Measurements from ENCODE around the gene BAZ2B.
A peak's percentile ranks its signal among the peaks of the same experiment; 100 is the strongest.

Gene BAZ2B

GRCh38 chr2:159617646-159618045, 1.3 kb upstream of the BAZ2B start:
- no peak for DNase-seq (ENCODE audit: extremely low read depth in 1 of 2, low read depth in 1 of 2)

GRCh38 chr2:159617100-159617499, 752 bp upstream of the BAZ2B start:
- no peak for DNase-seq (ENCODE audit: extremely low read depth in 1 of 2, low read depth in 1 of 2)

GRCh38 chr2:159615367-159616285, 722 bp downstream of the BAZ2B start:
- peak; percentile 9 to 11 for DNase-seq (ENCODE audit: extremely low read depth in 1 of 2, low read depth in 1 of 2)

GRCh38 chr2:159614534-159615366, 1.6 kb downstream of the BAZ2B start:
- DNase-seq (ENCODE audit: extremely low read depth in 1 of 2, low read depth in 1 of 2) = no peak

GRCh38 chr2:159613651-159614285, 2.6 kb downstream of the BAZ2B start:
- DNase-seq (ENCODE audit: extremely low read depth in 1 of 2, low read depth in 1 of 2) = no peak

GRCh38 chr2:159613091-159613490, 3.3 kb downstream of the BAZ2B start:
- no peak for DNase-seq (ENCODE audit: extremely low read depth in 1 of 2, low read depth in 1 of 2)

- DNase-seq (ENCODE audit: extremely low read depth in 1 of 2, low read depth in 1 of 2) = no peak
Measured at GRCh38 chr2:159612255-159612901, 4.0 kb downstream of the BAZ2B start.

GRCh38 chr2:159609811-159610549, 6.4 kb downstream of the BAZ2B start:
- DNase-seq (ENCODE audit: extremely low read depth in 1 of 2, low read depth in 1 of 2) = no peak

- DNase-seq (ENCODE audit: extremely low read depth in 1 of 2, low read depth in 1 of 2) = no peak
Measured at GRCh38 chr2:159608723-159609308, 7.5 kb downstream of the BAZ2B start.

- DNase-seq (ENCODE audit: extremely low read depth in 1 of 2, low read depth in 1 of 2) = no peak
Measured at GRCh38 chr2:159608108-159608507, 8.2 kb downstream of the BAZ2B start.

- no peak for DNase-seq (ENCODE audit: extremely low read depth in 1 of 2, low read depth in 1 of 2)
Measured at GRCh38 chr2:159606287-159606686, 10.1 kb downstream of the BAZ2B start.

- no peak for DNase-seq (ENCODE audit: extremely low read depth in 1 of 2, low read depth in 1 of 2)
Measured at GRCh38 chr2:159605441-159606178, 10.7 kb downstream of the BAZ2B start.

GRCh38 chr2:159604159-159604558, 12.2 kb downstream of the BAZ2B start:
- no peak for DNase-seq (ENCODE audit: extremely low read depth in 1 of 2, low read depth in 1 of 2)

GRCh38 chr2:159600752-159601151, 15.6 kb downstream of the BAZ2B start:
- no peak for DNase-seq (ENCODE audit: extremely low read depth in 1 of 2, low read depth in 1 of 2)

- DNase-seq (ENCODE audit: extremely low read depth in 1 of 2, low read depth in 1 of 2) = no peak
Measured at GRCh38 chr2:159595410-159596046, 20.8 kb downstream of the BAZ2B start.

- no peak for DNase-seq (ENCODE audit: extremely low read depth in 1 of 2, low read depth in 1 of 2)
Measured at GRCh38 chr2:159592441-159592840, 23.9 kb downstream of the BAZ2B start.

- no peak for DNase-seq (ENCODE audit: extremely low read depth in 1 of 2, low read depth in 1 of 2)
Measured at GRCh38 chr2:159591221-159591620, 25.1 kb downstream of the BAZ2B start.

- no peak for DNase-seq (ENCODE audit: extremely low read depth in 1 of 2, low read depth in 1 of 2)
Measured at GRCh38 chr2:159589286-159589685, 27.1 kb downstream of the BAZ2B start.

GRCh38 chr2:159586034-159586433, 30.3 kb downstream of the BAZ2B start:
- DNase-seq (ENCODE audit: extremely low read depth in 1 of 2, low read depth in 1 of 2) = no peak
